Neural progenitor cell (in vitro differentiated cells): ENCODE data around the gene HOXC12.

Source experiments
- CTCF ChIP-seq: fragments of 200-600 bp; sonication (generic); IDR thresholded peaks from 2 replicates; pipeline ENCODE4 v1.5.1; 2017; ENCODE audit warnings: antibody characterized with exemption, mild to moderate bottlenecking
- EZH2 ChIP-seq: fragments of 200-600 bp; sonication (generic); IDR thresholded peaks from 2 replicates; pipeline ENCODE4 v1.6.1; 2017; ENCODE audit warnings: antibody characterized with exemption, mild to moderate bottlenecking, moderate library complexity

- no peak for TF ChIP-seq EZH2
- TF ChIP-seq CTCF, result no peak
Measured at GRCh38 chr12:53948650-53949593, 5.8 kb upstream of the HOXC12 start.
